Transverse colon (tissue), 4 donors: ENCODE data around the gene SNX30.

ENCODE experiments used
- CTCF ChIP-seq, 5 experiments: fragments of 200-600 bp in 3 of 5; fragments of 450-650 bp in 2 of 5; sonication (generic) in 3 of 5; IDR thresholded peaks; 1 replicate in 2 of 5; 2 replicates in 3 of 5; pipeline ENCODE4 v1.5.1; 2016 to 2017; ENCODE audit warnings: antibody characterized with exemption in 5 of 5, inconsistent platforms in 3 of 5, mild to moderate bottlenecking in 2 of 5, moderate library complexity in 1 of 5
- POLR2A ChIP-seq: fragments of 450-650 bp; IDR thresholded peaks from one replicate; pipeline ENCODE4 v1.6.1; 2016; ENCODE audit warnings: antibody characterized with exemption, mild to moderate bottlenecking, moderate library complexity
- POLR2AphosphoS5 ChIP-seq, 3 donors: sonication (generic); formaldehyde crosslinking; IDR thresholded peaks; one replicate each; pipeline ENCODE4 v1.6.1; 2016; ENCODE audit warnings: antibody characterized with exemption in 3 of 3

GRCh38 chr9:112890106-112891081 is 139.8 kb downstream of the SNX30 start, which contains the start of gene SLC46A2:
- TF ChIP-seq CTCF (IDR thresholded peaks at IDR 0.05) (no peak), POLR2AphosphoS5 (IDR thresholded peaks at IDR 0.05) (no peak), POLR2A (no peak)
